GM12878 (cell line): ENCODE data around the gene SF3B5. TPM values are rescaled to one million over a fixed set of nuclear protein-coding genes. Genes with fewer than 3 reads are reported as not detected.

Experiments used
- CBX3 ChIP-seq: fragments of 200-600 bp; sonication (generic); IDR thresholded peaks from 2 replicates; pipeline ENCODE4 v1.6.1; 2016; ENCODE audit warnings: low read depth, borderline replicate concordance
- CTCF ChIP-seq, 3 experiments: IDR thresholded peaks in 2 of 3; conservative IDR thresholded peaks in 1 of 3; 2 replicates each; pipeline ENCODE4 v1.5.1; 2011; ENCODE audit warnings: low read depth in 3 of 3, low read length in 3 of 3, mild to moderate bottlenecking in 3 of 3, control low read depth in 2 of 3, moderate library complexity in 2 of 3, inconsistent platforms in 1 of 3, mixed read lengths in 1 of 3; ENCODE audit not compliant: control insufficient read depth in 2 of 3, insufficient read depth in 1 of 3; ENCODE audit errors: extremely low read depth in 1 of 3
- CUX1 ChIP-seq: IDR thresholded peaks from 2 replicates; pipeline ENCODE4 v1.6.1; 2012; ENCODE audit warnings: improper control_type of control experiment, low read depth, low read length; ENCODE audit not compliant: insufficient replicate concordance
- EZH2 ChIP-seq: IDR thresholded peaks from 2 replicates; pipeline ENCODE4 v1.6.1; 2012; ENCODE audit warnings: low read depth, mild to moderate bottlenecking, control low read depth, inconsistent platforms, low read length, borderline replicate concordance; ENCODE audit not compliant: control insufficient read depth
- KLF5 ChIP-seq: fragments of 450-650 bp; IDR thresholded peaks from 2 replicates; pipeline ENCODE4 v1.6.1; 2014; ENCODE audit warnings: mild to moderate bottlenecking; ENCODE audit not compliant: partially characterized antibody
- MTA3 ChIP-seq: IDR thresholded peaks from 2 replicates; pipeline ENCODE4 v1.6.1; 2012; ENCODE audit warnings: low read length, inconsistent platforms, borderline replicate concordance
- PAX5 ChIP-seq: IDR thresholded peaks from 2 replicates; pipeline ENCODE4 v1.6.1; 2011; ENCODE audit warnings: low read depth, low read length, borderline replicate concordance
- ZNF24 ChIP-seq: fragments of 450-650 bp; IDR thresholded peaks from 2 replicates; pipeline ENCODE4 v1.6.1; 2017; ENCODE audit warnings: antibody characterized with exemption, mild to moderate bottlenecking
- ZNF384 ChIP-seq: IDR thresholded peaks from 2 replicates; pipeline ENCODE4 v1.6.1; 2012; ENCODE audit warnings: low read depth, mild to moderate bottlenecking, low read length, improper control_type of control experiment, borderline replicate concordance
- polyA plus RNA-seq, 11 experiments: library from polyadenylated mRNA; depleted of rRNA in 4 of 11; unstranded in 6 of 11; stranded (reverse) in 5 of 11; fragments of >200 nt; fragmentation: Nextera tagmentation in 4 of 11; fragmentation: Illumina TruSeq in 1 of 11; extraction: Ambion mirVana in 4 of 11; extraction: Trizol in 1 of 11; gene quantifications; 1 replicate in 1 of 11; 2 replicates in 10 of 11; pipeline versions ENCODE4 v1.2.1 to v1.2.3, GENCODE V29; 2011 to 2016; ENCODE audit warnings: inconsistent platforms in 2 of 11, missing spikeins in 2 of 11, low read depth in 1 of 11
- total RNA-seq, 4 experiments: library from RNA; depleted of rRNA in 3 of 4; stranded (reverse); fragments of >200 nt in 3 of 4; fragmentation: Illumina TruSeq in 1 of 4; extraction: Trizol in 1 of 4; gene quantifications; 2 replicates each; pipeline versions ENCODE4 v1.2.1 to v1.2.3, GENCODE V29; 2013 to 2021

The SF3B5 gene
- total and polyA plus RNA-seq, 10 of the 15 experiments (the other 5 are each of a cell fraction or from before 2014, with no cell fraction given): 220 to 864 (median 341) TPM

- no peak for TF ChIP-seq CBX3
- no peak for TF ChIP-seq KLF5
- TF ChIP-seq MTA3: no peak
- no peak for TF ChIP-seq ZNF384
- no peak for TF ChIP-seq ZNF24
- no peak for TF ChIP-seq CUX1
- no peak for TF ChIP-seq PAX5
- no peak for TF ChIP-seq CTCF (IDR thresholded peaks at IDR 0.05 in 2 of 3, conservative IDR thresholded peaks at IDR 0.05 in 1 of 3; ENCODE audit: control insufficient read depth in 2 of 3, extremely low read depth in 1 of 3, insufficient read depth in 1 of 3, low read depth in 3 of 3, low read length in 3 of 3)
- no peak for TF ChIP-seq EZH2
- TF ChIP-seq, all 136 proteins: peak for 0
These were observed 39.4 kb upstream of the SF3B5 start (continued) for GRCh38 chr6:144134737-144135136.
